NT2/D1 (cell line): Measurements from ENCODE around the gene SH3D19.
"Not testable (repeated sequence)": the region's sequence is repeated elsewhere in the genome, so short reads cannot be mapped to it uniquely, and the experiment has no call there.

ENCODE experiments used
- DNase-seq: peaks from one replicate; pipeline ENCODE4 v3.0.0-alpha.2; 2011; ENCODE audit warnings: low read depth, low spot score
- H3K27me3 ChIP-seq: 2 replicates; pipeline ENCODE4 v1.6.0; 2011; ENCODE audit warnings: mild to moderate bottlenecking; ENCODE audit not compliant: insufficient read length, insufficient read depth
- H3K36me3 ChIP-seq: 2 replicates; pipeline ENCODE4 v1.6.1; 2011; ENCODE audit warnings: mild to moderate bottlenecking, low read length, mixed read lengths; ENCODE audit not compliant: insufficient read depth, insufficient read length
- H3K4me1 ChIP-seq: 2 replicates; pipeline ENCODE4 v1.5.1; 2011; ENCODE audit not compliant: insufficient read depth, insufficient read length
- H3K4me3 ChIP-seq: 2 replicates; pipeline ENCODE4 v1.5.1; 2011; ENCODE audit warnings: low read depth; ENCODE audit not compliant: insufficient read length
- H3K9ac ChIP-seq: 2 replicates; pipeline ENCODE4 v1.6.0; 2011; ENCODE audit warnings: low read depth; ENCODE audit not compliant: insufficient read length
- H3K9me3 ChIP-seq: 2 replicates; pipeline ENCODE4 v1.5.1; 2011; ENCODE audit warnings: mild to moderate bottlenecking, low read length; ENCODE audit not compliant: insufficient read depth
- SUZ12 ChIP-seq: IDR thresholded peaks from 2 replicates; pipeline ENCODE4 v1.6.1; 2011; ENCODE audit not compliant: insufficient read length, insufficient read depth; ENCODE audit errors: extremely low read depth
- YY1 ChIP-seq: IDR thresholded peaks from 2 replicates; pipeline ENCODE4 v1.6.1; 2011; ENCODE audit not compliant: insufficient read length, insufficient read depth
- ZNF274 ChIP-seq: IDR thresholded peaks from 2 replicates; pipeline ENCODE4 v1.6.1; 2011; ENCODE audit warnings: mild to moderate bottlenecking, low read depth, low read length

Gene SH3D19

DNA sequence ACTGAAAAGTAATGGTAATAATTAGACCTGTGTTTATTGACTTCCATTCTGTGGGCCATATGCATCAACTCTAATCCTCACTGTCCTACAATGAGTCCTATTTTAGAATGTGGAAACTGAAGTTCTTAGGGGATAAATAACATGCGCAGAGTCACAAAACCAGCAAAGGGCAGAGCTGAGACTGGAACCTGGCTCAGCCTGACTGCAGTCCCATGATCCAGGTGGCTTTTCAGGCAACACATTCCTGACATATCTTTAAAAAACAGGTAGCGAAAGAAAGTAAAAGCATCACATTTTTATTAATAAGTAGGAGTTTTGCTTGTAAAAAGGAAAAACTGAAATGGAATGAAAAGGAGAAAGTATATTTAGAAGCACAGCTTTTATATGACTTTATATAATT is 83.1 kb downstream of the SH3D19 start:
- H3K9me3 ChIP-seq = no peaks in the 10 kb centered on the region
- no peak for DNase-seq
- TF ChIP-seq SUZ12 (no peak), ZNF274 (no peak), YY1 (no peak)
- no peaks in the 10 kb centered on the region for H3K4me1 ChIP-seq
- no peak overlapping the region for H3K9ac ChIP-seq
- H3K4me3 ChIP-seq = no peak overlapping the region
- H3K27me3 ChIP-seq = no peaks in the 10 kb centered on the region
- H3K36me3 ChIP-seq = no peaks in the 10 kb centered on the region

DNA sequence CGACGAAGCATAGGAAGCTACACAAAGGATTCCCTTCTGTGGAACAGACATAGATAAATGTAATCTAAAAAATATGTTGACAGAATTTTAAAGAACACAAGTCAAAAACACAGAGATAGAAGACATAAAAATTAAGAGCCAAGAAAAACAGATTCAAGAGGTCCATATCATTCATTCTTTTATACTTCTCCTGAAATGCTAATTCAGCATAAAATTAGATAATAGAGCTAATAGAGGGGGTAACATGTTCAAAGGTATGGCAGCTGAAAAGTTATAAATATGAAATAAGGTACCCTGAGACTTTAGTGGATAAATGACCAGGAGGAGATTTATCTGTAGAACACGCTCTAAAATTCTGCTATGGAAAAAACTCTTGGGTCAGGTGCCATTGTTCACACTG is 85.8 kb downstream of the SH3D19 start:
- DNase-seq = no peak
- H3K4me1 ChIP-seq = no peaks in the 10 kb centered on the region
- no peaks in the 10 kb centered on the region for H3K9me3 ChIP-seq
- no peak overlapping the region for H3K9ac ChIP-seq
- H3K36me3 ChIP-seq = no peaks in the 10 kb centered on the region
- H3K27me3 ChIP-seq = no peaks in the 10 kb centered on the region
- no peak for TF ChIP-seq ZNF274
- no peak for TF ChIP-seq YY1
- no peak for TF ChIP-seq SUZ12
- H3K4me3 ChIP-seq = no peak overlapping the region

DNA sequence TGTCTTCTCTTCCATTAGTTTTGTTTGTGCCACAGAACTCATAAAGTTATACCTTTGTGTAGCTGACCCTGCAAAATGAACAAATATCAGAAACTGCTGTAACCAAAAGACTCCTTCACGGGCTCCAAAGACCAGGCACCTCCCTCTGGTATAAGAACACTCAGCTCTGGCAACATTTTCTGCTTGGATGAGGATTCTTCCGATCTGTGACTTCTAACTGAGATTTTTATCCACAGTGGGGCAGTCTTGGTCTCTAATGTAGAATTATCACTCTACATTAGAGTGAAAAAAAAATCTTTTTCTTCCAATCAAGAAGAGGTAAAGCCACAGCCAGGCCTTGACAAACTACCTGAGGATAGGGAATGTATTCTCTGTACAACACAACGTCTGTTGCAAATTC is 86.9 kb downstream of the SH3D19 start:
- H3K9ac ChIP-seq = no peak overlapping the region
- H3K9me3 ChIP-seq = no peaks in the 10 kb centered on the region
- no peak overlapping the region for H3K4me3 ChIP-seq
- H3K4me1 ChIP-seq = no peaks in the 10 kb centered on the region
- no peak for DNase-seq
- no peaks in the 10 kb centered on the region for H3K36me3 ChIP-seq
- no peaks in the 10 kb centered on the region for H3K27me3 ChIP-seq
- TF ChIP-seq YY1 = no peak
- no peak for TF ChIP-seq ZNF274
- TF ChIP-seq SUZ12 = no peak

DNA sequence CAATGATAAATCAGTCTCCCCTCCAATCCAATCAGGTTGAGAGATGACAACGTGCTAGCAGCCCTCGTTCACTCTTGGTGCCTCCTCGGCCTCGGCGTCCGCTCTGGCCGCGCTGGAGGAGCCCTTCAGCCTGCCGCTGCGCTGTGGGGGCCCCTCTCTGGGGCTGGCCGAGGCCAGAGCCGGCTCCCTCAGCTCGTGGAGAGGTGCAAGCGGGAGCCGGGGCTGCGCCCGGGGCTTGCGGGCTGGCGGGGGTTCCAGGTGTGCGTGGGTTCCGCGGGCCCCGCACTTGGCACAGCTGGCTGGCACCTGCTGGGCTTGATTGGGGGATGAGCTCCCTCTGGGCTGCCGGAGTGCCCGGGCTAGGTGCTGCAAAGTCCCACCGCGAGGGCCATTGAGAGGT is 89.4 kb downstream of the SH3D19 start:
- H3K4me3 ChIP-seq = no peak overlapping the region
- DNase-seq = no peak
- TF ChIP-seq ZNF274 (no peak), YY1 (no peak), SUZ12 (no peak)
- no peaks in the 10 kb centered on the region for H3K4me1 ChIP-seq
- H3K9ac ChIP-seq = no peak overlapping the region
- H3K27me3 ChIP-seq = no peaks in the 10 kb centered on the region
- no peaks in the 10 kb centered on the region for H3K9me3 ChIP-seq
- no peaks in the 10 kb centered on the region for H3K36me3 ChIP-seq

DNA sequence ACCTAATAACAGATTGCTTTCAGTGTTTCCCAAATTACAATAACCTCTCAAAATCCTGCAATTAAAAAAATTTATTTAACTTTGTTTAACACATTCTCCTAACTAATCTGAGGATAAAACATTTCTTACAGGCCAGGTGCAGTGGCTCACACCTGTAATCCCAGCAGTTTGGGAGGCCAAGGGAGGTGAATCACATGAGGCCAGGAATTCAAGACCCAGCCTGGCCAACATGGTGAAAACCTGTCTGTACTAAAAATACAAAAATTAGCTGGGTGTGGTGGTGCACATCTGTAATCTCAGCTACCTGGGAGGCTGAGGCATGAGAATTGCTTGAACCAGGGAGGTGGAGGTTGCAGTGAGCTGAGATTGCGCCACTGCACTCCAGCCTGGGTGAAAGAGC is 90.0 kb downstream of the SH3D19 start:
- DNase-seq, H3K9me3 ChIP-seq, H3K4me1 ChIP-seq, H3K4me3 ChIP-seq, H3K9ac ChIP-seq, H3K27me3 ChIP-seq, H3K36me3 ChIP-seq: not testable (repeated sequence)

DNA sequence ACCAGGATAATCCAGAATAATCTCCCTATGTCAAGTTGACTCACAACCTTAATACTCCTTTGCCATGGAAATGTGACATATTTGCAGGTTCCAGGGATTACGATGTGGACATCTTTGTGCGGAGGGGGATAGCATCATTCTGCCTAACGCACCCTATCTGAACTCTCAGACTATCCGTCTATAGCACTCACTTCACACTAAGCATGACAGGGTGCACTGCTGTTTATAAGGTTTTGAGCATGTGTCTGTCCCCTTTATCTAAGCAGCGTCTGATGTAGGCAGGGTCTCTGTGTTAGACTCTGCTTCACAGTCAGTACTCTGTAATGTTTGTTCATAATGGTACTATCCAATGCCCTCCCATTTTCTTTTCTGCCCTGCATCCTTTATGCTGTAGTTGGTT is 91.8 kb downstream of the SH3D19 start:
- Histone ChIP-seq H3K36me3 (no peaks in the 10 kb centered on the region), H3K4me3 (no peak overlapping the region), H3K9ac (no peak overlapping the region), H3K9me3 (no peaks in the 10 kb centered on the region), H3K27me3 (no peaks in the 10 kb centered on the region), H3K4me1 (no peaks in the 10 kb centered on the region)
- no peak for DNase-seq
- TF ChIP-seq ZNF274 = no peak
- no peak for TF ChIP-seq SUZ12
- TF ChIP-seq YY1 = no peak

DNA sequence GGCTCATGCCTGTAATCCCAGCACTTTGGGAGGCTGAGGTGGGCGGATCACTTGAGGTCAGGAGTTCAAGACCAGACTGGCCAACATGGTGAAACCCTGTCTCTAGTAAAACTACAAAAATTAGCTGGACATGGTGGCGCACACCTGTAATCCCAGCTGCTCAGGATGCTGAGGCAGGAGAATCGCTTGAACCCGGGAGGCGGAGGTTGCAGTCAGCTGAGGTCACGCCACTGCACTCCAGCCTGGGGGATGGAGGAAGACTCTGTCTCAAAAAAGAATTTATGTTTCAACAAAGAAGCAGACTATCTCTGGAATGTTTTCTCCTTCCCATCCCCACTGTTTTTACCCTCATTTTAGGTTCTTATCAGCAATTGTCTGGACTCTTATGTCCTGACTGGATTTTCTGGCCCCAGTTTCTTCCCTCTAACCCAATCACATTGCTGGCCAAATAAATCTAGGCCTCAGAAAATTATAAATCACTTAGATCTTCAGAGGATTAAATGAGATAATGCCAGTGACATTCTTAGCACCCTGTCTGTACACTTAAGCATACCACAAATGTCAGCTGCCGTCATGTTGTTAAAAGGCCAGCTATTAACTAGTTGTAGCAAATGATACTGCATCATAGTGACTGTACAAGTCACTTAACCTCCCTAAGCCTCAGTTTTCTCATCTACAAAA is 93.3 kb downstream of the SH3D19 start:
- TF ChIP-seq ZNF274 = no peak
- no peak for TF ChIP-seq YY1
- no peak for TF ChIP-seq SUZ12
- H3K36me3 ChIP-seq = no peaks in the 10 kb centered on the region
- H3K9ac ChIP-seq = no peak overlapping the region
- H3K27me3 ChIP-seq = no peaks in the 10 kb centered on the region
- DNase-seq = no peak
- no peak overlapping the region for H3K4me3 ChIP-seq
- no peaks in the 10 kb centered on the region for H3K4me1 ChIP-seq
- no peaks in the 10 kb centered on the region for H3K9me3 ChIP-seq
